HepG2 (cell line): ENCODE measurements around the gene HOXB2. TPM values are rescaled to one million over a fixed set of nuclear protein-coding genes. Genes with fewer than 3 reads are reported as not detected.
A peak's percentile ranks its signal among the peaks of the same experiment; 100 is the strongest.

Experiments
- ATAC-seq: fragments of 200-7000 bp; cut with Tn5 transposase; 3 replicates; pipeline ENCODE4 v1.9.1; 2020; ENCODE audit warnings: mild to moderate bottlenecking, moderate library complexity
- BruUV-seq: library from RNA; stranded (reverse); fragments of 400-500 nt; replicated peaks from 2 replicates; lab custom pipeline; 2021; lab: Mats Ljungman, UMichigan
- CTCF ChIA-PET: fragments of 300-600 bp; formaldehyde crosslinking; extraction: SDS; loops from one replicate; lab custom pipeline; 2021; ENCODE audit warnings: low total read pairs, inconsistent platforms, low intra/inter-chr PET ratio; lab: Yijun Ruan, JAX
- POLR2A ChIA-PET: fragments of 350-600 bp; sonication (Branson Sonifier 250); formaldehyde crosslinking; loops from one replicate; lab custom pipeline; 2020; ENCODE audit warnings: antibody characterized with exemption, inconsistent platforms; lab: Yijun Ruan, JAX
- DNase-seq: peaks from one replicate; pipeline ENCODE4 v3.0.0-alpha.2; 2015; ENCODE audit warnings: low spot score
- FAIRE-seq: peaks from 3 replicates; lab custom pipeline; 2011; peaks lifted over from hg19 to GRCh38; lab: Jason Lieb, UNC
- H2AFZ ChIP-seq: one replicate; pipeline ENCODE4 v1.6.1; 2011; ENCODE audit warnings: low read length, inconsistent platforms
- H3K27ac ChIP-seq: fragments of 300-600 bp; 3 replicates; pipeline ENCODE4 v1.8.0; 2011; ENCODE audit warnings: mixed run types, mild to moderate bottlenecking, mixed read lengths, low read length, inconsistent platforms; ENCODE audit not compliant: insufficient read depth; ENCODE audit errors: extremely low read length
- H3K27me3 ChIP-seq, 2 experiments: fragments of 200-600 bp in 1 of 2; 2 replicates in 1 of 2; 3 replicates in 1 of 2; pipeline versions ENCODE4 v1.6.0 to v1.8.0; 2011; ENCODE audit warnings: low read length in 2 of 2, mild to moderate bottlenecking in 2 of 2, moderate library complexity in 2 of 2, inconsistent platforms in 1 of 2; ENCODE audit not compliant: insufficient read depth in 2 of 2, control insufficient read depth in 1 of 2
- H3K36me3 ChIP-seq, 2 experiments: fragments of 200-600 bp in 1 of 2; replicated peaks in 1 of 2; 2 replicates in 1 of 2; 3 replicates in 1 of 2; pipeline versions ENCODE4 v1.5.1 to v1.8.0; 2011; ENCODE audit warnings: low read length in 2 of 2, inconsistent platforms in 1 of 2; ENCODE audit not compliant: insufficient read depth in 2 of 2, control insufficient read depth in 1 of 2
- H3K4me1 ChIP-seq: 2 replicates; pipeline ENCODE4 v1.5.1; 2012; ENCODE audit warnings: low read length, inconsistent platforms; ENCODE audit not compliant: insufficient read depth
- H3K4me2 ChIP-seq: 2 replicates; pipeline ENCODE4 v1.6.0; 2011; ENCODE audit warnings: low read depth, low read length, inconsistent platforms
- H3K4me3 ChIP-seq, 3 experiments: fragments of 200-600 bp in 1 of 3; sonication (generic), shearing (Covaris generic) in 1 of 3; replicated peaks in 1 of 3; 2 replicates each; pipeline ENCODE4 v1.5.1; 2011 to 2016; ENCODE audit warnings: low read length in 3 of 3, inconsistent platforms in 2 of 3, low read depth in 2 of 3, mild to moderate bottlenecking in 2 of 3, control low read depth in 1 of 3, mixed read lengths in 1 of 3; ENCODE audit not compliant: insufficient read depth in 1 of 3
- H3K79me2 ChIP-seq: one replicate; pipeline ENCODE4 v1.6.1; 2011; ENCODE audit warnings: low read length, inconsistent platforms; ENCODE audit not compliant: insufficient read depth
- H3K9ac ChIP-seq: 2 replicates; pipeline ENCODE4 v1.6.0; 2011; ENCODE audit warnings: mild to moderate bottlenecking, low read depth, low read length, inconsistent platforms; ENCODE audit not compliant: insufficient read depth
- H3K9me3 ChIP-seq: 2 replicates; pipeline ENCODE4 v1.5.1; 2012; ENCODE audit warnings: mild to moderate bottlenecking, low read length
- H4K20me1 ChIP-seq: 2 replicates; pipeline ENCODE4 v1.6.0; 2011; ENCODE audit warnings: inconsistent platforms, mild to moderate bottlenecking, low read length, moderate library complexity; ENCODE audit not compliant: insufficient read depth
- CAMTA2 ChIP-seq: sonication (generic); formaldehyde crosslinking; IDR thresholded peaks from 2 replicates; pipeline ENCODE4 v1.4.0; 2020; ENCODE audit warnings: mild to moderate bottlenecking, missing genetic modification reagents, borderline replicate concordance
- CCDC6 ChIP-seq: sonication (generic); formaldehyde crosslinking; IDR thresholded peaks from 2 replicates; pipeline ENCODE4 v1.8.1; 2022; ENCODE audit warnings: mild to moderate bottlenecking, missing genetic modification reagents, moderate library complexity
- EZH2 ChIP-seq: conservative IDR thresholded peaks from 2 replicates; pipeline ENCODE4 v1.6.1; 2012; ENCODE audit warnings: mild to moderate bottlenecking, low read depth, low read length, moderate library complexity
- SIN3B ChIP-seq: fragments of 150-350 bp; IDR thresholded peaks from 2 replicates; pipeline ENCODE4 v1.6.1; 2014; ENCODE audit warnings: low read length
- ZBTB14 ChIP-seq: sonication (generic); formaldehyde crosslinking; IDR thresholded peaks from 2 replicates; pipeline ENCODE4 v1.4.0; 2020; ENCODE audit warnings: missing genetic modification reagents
- ZBTB34 ChIP-seq: sonication (generic); formaldehyde crosslinking; IDR thresholded peaks from 2 replicates; pipeline ENCODE4 v1.8.0; 2022; ENCODE audit warnings: mild to moderate bottlenecking, missing genetic modification reagents
- ZNF17 ChIP-seq: sonication (generic); formaldehyde crosslinking; IDR thresholded peaks from 2 replicates; pipeline ENCODE4 v1.5.0; 2020; ENCODE audit warnings: mild to moderate bottlenecking, missing genetic modification reagents
- ZNF709 ChIP-seq: sonication (generic); formaldehyde crosslinking; IDR thresholded peaks from 2 replicates; pipeline ENCODE4 v1.5.0; 2020; ENCODE audit warnings: mild to moderate bottlenecking, missing genetic modification reagents
- WGBS: methylation state at CpG from one replicate; pipeline ENCODE4 v1.1.6; 2017; ENCODE audit warnings: low lambda C conversion rate; 5-methylcytosine and 5-hydroxymethylcytosine counted together
- in situ Hi-C: cut with HindIII; loops from 2 replicates; pipeline ENCODE4 v1.10.0; 2017; ENCODE audit warnings: low pct_unique_long_range_greater_than_20kb; ENCODE audit not compliant: extremely low pct_ligation_motif_present
- intact Hi-C: fragments of 100-400 bp; cut with micrococcal nuclease; formaldehyde crosslinking; loops from one replicate; pipeline ENCODE4 v1.10.0; 2022; ENCODE audit not compliant: unreplicated experiment
- polyA plus RNA-seq, 8 experiments: library from polyadenylated mRNA; depleted of rRNA in 3 of 8; stranded (reverse) in 7 of 8; unstranded in 1 of 8; fragments of >200 nt; fragmentation: Illumina TruSeq in 4 of 8; extraction: Trizol in 4 of 8; gene quantifications; 2 replicates each; pipeline versions ENCODE4 v1.2.1 to v1.2.3, GENCODE V29; 2011 to 2016; ENCODE audit warnings: low read depth in 4 of 8, missing spikeins in 1 of 8, mixed read lengths in 1 of 8; ENCODE audit not compliant: insufficient read depth in 1 of 8
- total RNA-seq, 5 experiments: library from RNA; depleted of rRNA; stranded (reverse); fragments of >200 nt; fragmentation: Illumina TruSeq; extraction: Trizol; gene quantifications; 2 replicates each; pipeline ENCODE4 v1.2.3, GENCODE V29; 2016; ENCODE audit warnings: low read depth in 1 of 5

The HOXB2 gene
- total and polyA plus RNA-seq, 2 of the 13 experiments (the other 11 are each of a cell fraction or from before 2014, with no cell fraction given) = not detected

- TF ChIP-seq CAMTA2 (no peak), SIN3B (no peak), ZNF709 (CRISPR knock-in tag) (no peak), CCDC6 (CRISPR knock-in tag) (no peak), ZBTB34 (no peak), ZNF17 (CRISPR knock-in tag) (no peak)
These were observed 33.2 kb upstream of the HOXB2 start, which contains the start of gene HOXB4 (continued) for GRCh38 chr17:48577946-48578615.

- ATAC-seq = no peak
- Histone ChIP-seq H3K79me2 (no peaks in the 10 kb centered on the region), H3K4me1 (no peaks in the 10 kb centered on the region), H3K4me2 (no peak overlapping the region), H3K9me3 (no peaks in the 10 kb centered on the region), H3K4me3 (no peak overlapping the region), H2AFZ (no peak overlapping the region), H3K27me3 (peaks cover 36 to 89% of the 10 kb centered on the region in 2 experiments), H3K27ac (no peak overlapping the region), H4K20me1 (no peaks in the 10 kb centered on the region; the same call in 1 of the 2 replicates), H3K9ac (no peak overlapping the region), H3K36me3 (no peaks in the 10 kb centered on the region)
- intact Hi-C loops = no loop called here
- no TSS peak for BruUV-seq
- TF ChIP-seq ZBTB14 (CRISPR knock-in tag) (no peak), EZH2 (0 out of 2 replicates have a peak, but pooled peaks have one; percentile 72)
- DNase-seq = no peak
- CTCF ChIA-PET = no interaction called here
- in situ Hi-C loops = no loop called here
- POLR2A ChIA-PET = no interaction called here
- WGBS = 14% methylated on average over 9 of the region's 19 CpGs
- FAIRE-seq = no peak
These were observed 32.5 kb upstream of the HOXB2 start for GRCh38 chr17:48577330-48577945.
